Measurements from ENCODE around the gene LMF1. TPM values are rescaled to one million over a fixed set of nuclear protein-coding genes. Genes with fewer than 3 reads are reported as not detected.

LMF1 gene
- polyA plus RNA-seq, 1 donor (not counting 4 experiments of a cell fraction or from before 2014, with no cell fraction given), result 3.1 TPM

GRCh38 chr16:890716-891352, 80.0 kb downstream of the LMF1 start:
- Histone ChIP-seq H3K9me1 (ENCODE audit: control insufficient read depth, extremely low read depth, insufficient read depth, low read length) (no peaks in the 10 kb centered on the region), H3K9ac (ENCODE audit: control insufficient read depth, extremely low read depth, insufficient read depth, low read length) (no peak overlapping the region), H3K27me3 (ENCODE audit: control insufficient read depth, extremely low read depth, insufficient read depth, low read length) (peaks cover 10% of the 10 kb centered on the region), H3K4me1 (ENCODE audit: control insufficient read depth, extremely low read depth, insufficient read depth, low read length) (no peaks in the 10 kb centered on the region), H4K20me1 (ENCODE audit: control insufficient read depth, extremely low read depth, insufficient read depth, low read length) (no peaks in the 10 kb centered on the region), H3K9me3 (ENCODE audit: control insufficient read depth, low read depth, low read length) (no peaks in the 10 kb centered on the region), H3K79me2 (ENCODE audit: control insufficient read depth, insufficient read depth, low read length) (no peaks in the 10 kb centered on the region), H3K27ac (ENCODE audit: control insufficient read depth, insufficient read depth, low read length) (no peak overlapping the region), H3K4me3 (ENCODE audit: control insufficient read depth in 2 of 3, extremely low read depth in 1 of 3, insufficient read depth in 2 of 3, low read depth in 1 of 3, low read length in 3 of 3) (no peak overlapping the region), H2AFZ (ENCODE audit: control insufficient read depth, low read length) (no peak overlapping the region), H3K4me2 (ENCODE audit: control insufficient read depth, extremely low read depth, insufficient read depth, low read depth, low read length) (no peak overlapping the region), H3K36me3 (ENCODE audit: control insufficient read depth in 2 of 2, extremely low read depth in 1 of 2, insufficient read depth in 2 of 2, low read length in 2 of 2) (no peaks in the 10 kb centered on the region)
- TF ChIP-seq CTCF (optimal IDR thresholded peaks at IDR 0.05 in 1 of 3, IDR thresholded peaks at IDR 0.05 in 1 of 3, conservative IDR thresholded peaks at IDR 0.05 in 1 of 3; ENCODE audit: extremely low read depth in 1 of 3, insufficient read depth in 2 of 3, low read length in 3 of 3), result no peak
- TF ChIP-seq EZH2 (IDR thresholded peaks at IDR 0.05; ENCODE audit: low read length), result no peak
- FAIRE-seq (no peak), DNase-seq (ENCODE audit: low read depth, low spot score) (no peak)
- dilution Hi-C loops (cut with MboI; ENCODE audit: extremely low pct_ligation_motif_present, low sequenced_read_pairs), result no loop called here

- Histone ChIP-seq H3K9me3 (ENCODE audit: control insufficient read depth, low read depth, low read length) (no peaks in the 10 kb centered on the region), H3K9me1 (ENCODE audit: control insufficient read depth, extremely low read depth, insufficient read depth, low read length) (no peaks in the 10 kb centered on the region), H3K9ac (ENCODE audit: control insufficient read depth, extremely low read depth, insufficient read depth, low read length) (no peak overlapping the region), H3K27ac (ENCODE audit: control insufficient read depth, insufficient read depth, low read length) (no peak overlapping the region), H3K27me3 (ENCODE audit: control insufficient read depth, extremely low read depth, insufficient read depth, low read length) (peaks cover 15% of the 10 kb centered on the region), H3K4me1 (ENCODE audit: control insufficient read depth, extremely low read depth, insufficient read depth, low read length) (no peaks in the 10 kb centered on the region), H3K4me3 (ENCODE audit: control insufficient read depth in 2 of 3, extremely low read depth in 1 of 3, insufficient read depth in 2 of 3, low read depth in 1 of 3, low read length in 3 of 3) (no peak overlapping the region), H4K20me1 (ENCODE audit: control insufficient read depth, extremely low read depth, insufficient read depth, low read length) (no peaks in the 10 kb centered on the region), H2AFZ (ENCODE audit: control insufficient read depth, low read length) (no peak overlapping the region), H3K4me2 (ENCODE audit: control insufficient read depth, extremely low read depth, insufficient read depth, low read depth, low read length) (no peak overlapping the region), H3K79me2 (ENCODE audit: control insufficient read depth, insufficient read depth, low read length) (no peaks in the 10 kb centered on the region), H3K36me3 (ENCODE audit: control insufficient read depth in 2 of 2, extremely low read depth in 1 of 2, insufficient read depth in 2 of 2, low read length in 2 of 2) (no peaks in the 10 kb centered on the region)
- TF ChIP-seq CTCF (optimal IDR thresholded peaks at IDR 0.05 in 1 of 3, IDR thresholded peaks at IDR 0.05 in 1 of 3, conservative IDR thresholded peaks at IDR 0.05 in 1 of 3; ENCODE audit: extremely low read depth in 1 of 3, insufficient read depth in 2 of 3, low read length in 3 of 3) (no peak), EZH2 (IDR thresholded peaks at IDR 0.05; ENCODE audit: low read length) (no peak)
- DNase-seq (ENCODE audit: low read depth, low spot score) (no peak), FAIRE-seq (no peak)
- dilution Hi-C loops (cut with MboI; ENCODE audit: extremely low pct_ligation_motif_present, low sequenced_read_pairs), result no loop called here
Observed at GRCh38 chr16:890217-890616, 80.6 kb downstream of the LMF1 start.

All from keratinocyte (primary cell).